DLD1 (cell line): ENCODE measurements around the gene ZNF235.
"Not testable (repeated sequence)": the region's sequence is repeated elsewhere in the genome, so short reads cannot be mapped to it uniquely, and the experiment has no call there.

Experiments used
- in situ Hi-C: cut with HindIII; loops from 2 replicates; pipeline ENCODE4 v1.10.0; 2017; ENCODE audit warnings: low sequenced_read_pairs

Gene ZNF235

DNA sequence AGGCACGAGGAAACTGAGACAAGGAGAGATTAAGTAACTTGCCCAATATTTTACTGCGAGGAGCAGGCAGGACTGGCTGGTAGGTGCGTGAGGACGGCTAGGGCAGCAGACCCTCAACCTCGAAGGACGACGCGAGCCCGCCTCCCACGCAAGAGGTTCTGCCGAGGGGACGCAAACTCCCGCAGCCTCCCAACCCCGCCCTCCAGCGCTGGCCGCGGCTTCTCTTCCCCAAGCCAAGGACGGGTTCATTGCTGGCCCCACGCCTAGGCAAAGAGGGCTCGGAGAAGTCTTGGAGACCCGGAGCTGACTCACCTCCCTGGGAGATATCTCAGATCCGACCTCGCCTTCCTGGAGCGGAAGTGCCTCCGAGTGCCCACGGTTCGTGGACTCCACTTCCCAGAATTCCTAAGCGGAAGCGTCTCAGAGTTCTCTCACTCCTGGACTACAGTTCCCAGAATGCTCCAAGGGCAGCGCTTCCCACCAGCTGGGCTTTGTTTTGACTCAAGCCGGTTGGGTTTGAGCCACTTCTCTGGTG is at the start of gene ZNF235:
TSS of gene ZNF235 (minus strand) at position 367 of the 535 bp plus-strand sequence. CDS start 1,621 bp downstream, outside the sequence.
- in situ Hi-C loops, result no loop called here

DNA sequence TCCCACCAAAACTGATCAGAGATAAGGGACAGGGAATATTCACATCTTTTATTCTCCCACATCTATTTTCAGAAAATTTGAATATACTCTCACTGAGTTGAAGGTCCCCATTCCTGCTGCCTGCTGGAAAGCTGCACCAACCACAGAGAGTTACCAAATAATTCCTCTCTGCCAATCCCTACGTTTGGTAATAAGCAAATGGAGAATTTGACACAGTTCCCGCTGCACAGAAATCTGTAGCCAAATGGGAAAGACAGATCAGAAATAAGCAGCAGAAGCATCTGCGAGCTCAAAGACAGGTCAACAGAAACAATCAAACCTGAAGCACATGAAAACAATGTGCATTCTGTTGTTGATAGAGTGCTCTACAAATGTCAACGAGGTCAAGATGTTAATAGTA is 41.7 kb upstream of the ZNF235 start:
- in situ Hi-C loops, result no loop called here

DNA sequence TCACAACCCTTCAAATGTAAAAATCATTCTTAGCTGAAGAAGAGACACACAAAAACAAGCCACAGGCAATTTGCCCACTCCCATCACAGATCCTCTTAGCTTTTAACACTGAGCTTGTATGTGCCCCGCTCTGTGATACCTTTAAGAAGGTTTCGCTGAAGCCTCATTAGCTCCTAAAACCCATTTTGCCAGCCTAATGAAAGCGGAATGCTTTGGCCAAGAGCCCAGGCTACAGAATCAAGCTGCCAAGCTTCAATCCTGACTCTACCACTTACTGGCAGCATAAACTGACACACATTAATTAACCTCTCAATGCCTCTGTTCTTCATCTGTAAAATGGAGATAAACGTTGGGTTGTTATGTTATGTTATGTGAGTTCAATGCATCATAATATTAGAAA is 41.1 kb upstream of the ZNF235 start:
- in situ Hi-C loops, result no loop called here

DNA sequence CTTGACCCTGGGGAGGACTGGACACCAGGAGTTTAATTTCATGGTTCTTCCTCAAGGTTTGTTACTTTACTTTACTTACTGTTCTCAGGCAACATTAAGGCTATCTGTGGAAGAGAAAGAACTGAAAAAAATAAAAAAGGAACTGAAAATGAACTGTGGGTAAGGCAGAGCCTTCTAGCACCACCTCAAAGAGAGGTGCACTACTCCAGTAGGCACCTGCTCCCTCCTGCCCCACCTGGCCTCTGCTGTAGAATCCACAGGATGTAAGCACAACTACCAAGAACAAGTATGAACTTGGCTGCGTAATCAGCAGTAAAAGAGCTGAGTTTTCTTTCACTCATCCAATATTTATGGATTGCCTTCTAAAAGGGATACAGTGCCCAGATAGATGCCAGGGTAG is 39.4 kb upstream of the ZNF235 start:
- in situ Hi-C loops, result no loop called here

DNA sequence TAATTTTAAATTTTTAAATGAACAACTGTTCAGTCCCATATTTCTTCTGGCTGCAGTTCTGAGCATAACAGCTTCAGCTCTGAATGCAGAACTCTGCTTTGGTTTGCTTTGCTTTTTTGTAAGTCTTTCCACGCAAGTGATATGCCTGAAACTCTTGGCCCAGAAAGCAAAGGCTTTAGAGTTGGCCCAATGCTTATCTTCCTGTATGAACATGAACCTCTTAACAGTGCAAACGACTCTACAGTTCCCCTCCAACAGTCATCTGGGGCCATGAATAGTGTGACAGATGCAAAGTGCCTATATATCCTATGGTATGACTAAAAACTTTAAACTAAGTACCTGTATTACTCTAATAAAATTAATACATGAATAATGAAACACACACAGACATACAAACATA is 37.0 kb upstream of the ZNF235 start:
- in situ Hi-C loops, result no loop called here

DNA sequence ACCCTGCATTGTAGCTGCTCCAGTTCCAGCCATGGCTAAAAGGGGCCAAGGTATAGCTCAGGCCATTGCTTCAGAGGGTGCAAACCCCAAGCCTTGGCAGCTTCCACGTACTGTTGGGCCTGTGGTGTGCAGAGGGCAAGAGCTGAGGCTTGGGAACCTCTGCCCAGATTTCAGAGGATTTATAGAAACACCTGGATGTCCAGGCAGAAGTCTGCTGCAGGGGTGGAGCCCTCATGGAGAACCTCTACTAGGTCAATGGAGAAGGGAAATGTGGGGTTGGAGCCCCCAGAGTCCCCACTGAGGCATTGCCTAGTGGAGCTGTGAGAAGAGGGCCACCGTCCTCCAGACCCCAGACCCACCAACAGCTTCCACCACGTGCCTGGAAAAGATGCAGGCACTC is 29.8 kb upstream of the ZNF235 start:
- in situ Hi-C loops, result not testable (repeated sequence)

DNA sequence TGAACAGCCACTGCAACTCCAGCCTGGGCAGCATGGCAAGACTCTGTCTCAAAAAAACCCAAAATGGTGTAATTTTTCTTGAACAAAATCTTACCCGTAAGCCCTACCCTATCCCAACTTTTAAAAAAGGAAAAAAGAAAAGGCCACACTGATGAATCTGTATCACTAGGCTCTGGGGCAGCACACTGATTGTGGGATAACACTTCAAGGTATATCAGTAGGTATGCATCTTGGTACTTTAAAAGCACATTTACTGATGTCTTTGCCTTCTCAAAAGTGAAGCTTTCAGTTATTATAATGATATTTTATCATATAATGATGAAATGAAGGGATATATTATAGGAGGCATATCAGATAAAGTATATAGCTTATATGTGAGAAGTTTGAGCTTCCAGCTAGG is 27.3 kb upstream of the ZNF235 start:
- in situ Hi-C loops, result no loop called here

DNA sequence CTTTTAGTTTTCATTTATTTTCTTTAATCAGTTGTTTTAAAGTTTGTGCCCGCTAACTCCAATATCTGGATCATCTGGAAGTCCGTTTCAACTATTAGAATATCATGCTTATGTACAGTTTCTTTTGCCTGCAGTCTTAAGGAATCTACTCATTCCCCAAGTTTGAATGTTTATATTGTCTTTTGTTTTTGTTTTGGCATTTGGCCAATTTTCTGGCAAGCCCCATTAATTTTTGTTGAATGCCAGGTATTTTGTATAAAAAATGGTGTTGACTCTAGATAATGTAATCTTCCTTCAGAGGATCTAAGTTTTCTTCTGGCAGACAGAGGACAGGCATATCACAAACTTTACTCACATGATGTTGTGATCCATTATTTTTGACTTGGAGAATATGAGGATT is 11.1 kb upstream of the ZNF235 start:
- in situ Hi-C loops, result no loop called here

DNA sequence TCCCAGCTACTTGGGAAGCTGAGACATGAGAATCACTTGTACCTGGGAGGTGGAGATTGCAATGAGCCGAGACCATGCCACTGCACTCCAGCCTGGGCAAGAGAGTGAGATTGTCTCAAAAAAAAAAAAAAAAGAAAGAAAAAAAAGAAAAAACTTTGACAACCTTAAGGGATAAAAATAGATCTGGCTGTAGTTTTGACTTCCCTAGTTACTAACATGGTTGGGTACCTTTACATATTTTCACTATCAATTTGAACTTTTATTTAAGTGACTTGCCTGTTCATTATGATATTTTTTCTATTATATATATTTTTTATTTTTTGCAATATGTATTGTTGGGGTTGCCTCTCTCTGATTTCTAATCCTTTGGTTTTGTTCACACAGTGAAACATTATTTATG is 8.4 kb upstream of the ZNF235 start:
- in situ Hi-C loops, result no loop called here

DNA sequence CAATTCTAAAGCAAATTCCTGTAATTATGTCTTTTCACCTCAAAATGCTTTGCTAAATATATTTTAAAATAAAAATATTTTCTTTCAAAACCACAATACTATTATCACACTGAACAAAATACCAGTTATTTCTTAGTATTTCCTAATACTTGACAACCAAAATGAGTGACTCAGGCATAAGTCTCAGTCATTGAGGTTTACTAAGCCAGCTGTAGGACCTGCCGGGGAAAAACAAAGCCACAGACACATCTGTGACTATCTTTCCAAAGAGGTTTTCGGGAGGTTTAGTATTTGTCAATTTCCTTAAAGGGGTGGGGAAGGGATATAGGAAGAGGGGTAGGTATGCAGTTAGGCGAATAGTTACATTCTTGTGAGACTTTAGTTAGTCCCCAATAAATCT is 3.2 kb upstream of the ZNF235 start:
- in situ Hi-C loops, result no loop called here

DNA sequence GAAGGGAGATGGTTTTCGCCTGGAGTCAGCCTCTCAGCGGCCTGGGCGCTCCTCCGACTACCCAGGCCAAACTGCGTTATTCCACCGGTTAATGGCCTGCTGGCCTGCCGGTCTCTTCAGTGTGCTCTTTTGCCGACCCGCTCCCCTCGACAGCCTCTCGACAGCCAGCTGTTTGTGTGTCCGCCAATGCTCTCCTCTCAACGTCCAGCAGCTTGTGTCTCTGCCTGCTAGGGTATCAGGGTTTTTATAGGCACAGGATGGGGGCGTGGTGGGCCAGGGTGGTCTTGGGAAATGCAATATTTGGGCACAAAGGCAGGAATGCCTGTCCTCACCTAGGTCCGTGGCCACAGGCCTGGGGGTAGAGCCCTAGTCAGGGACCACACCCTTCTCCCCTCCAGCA is 1.5 kb upstream of the ZNF235 start:
- in situ Hi-C loops, result no loop called here

DNA sequence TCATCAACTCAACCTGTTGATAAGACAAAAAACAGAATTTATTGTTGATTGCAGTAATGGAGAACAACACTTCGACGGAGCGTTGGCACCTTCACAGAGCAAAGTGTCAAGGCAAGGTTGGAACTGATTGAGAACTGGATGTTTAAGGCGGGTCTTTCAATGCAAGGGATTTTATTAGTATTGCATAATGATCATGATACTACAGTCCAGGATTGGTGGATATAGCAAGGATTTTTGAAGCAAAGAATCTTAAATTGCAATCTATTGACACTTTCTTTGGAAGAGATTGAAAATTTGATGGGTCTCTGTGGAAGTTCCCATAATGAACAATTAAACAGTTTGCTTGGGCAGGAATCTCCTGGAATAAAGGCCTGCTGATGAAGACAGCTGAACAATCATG is 632 bp upstream of the ZNF235 start:
- in situ Hi-C loops, result no loop called here

DNA sequence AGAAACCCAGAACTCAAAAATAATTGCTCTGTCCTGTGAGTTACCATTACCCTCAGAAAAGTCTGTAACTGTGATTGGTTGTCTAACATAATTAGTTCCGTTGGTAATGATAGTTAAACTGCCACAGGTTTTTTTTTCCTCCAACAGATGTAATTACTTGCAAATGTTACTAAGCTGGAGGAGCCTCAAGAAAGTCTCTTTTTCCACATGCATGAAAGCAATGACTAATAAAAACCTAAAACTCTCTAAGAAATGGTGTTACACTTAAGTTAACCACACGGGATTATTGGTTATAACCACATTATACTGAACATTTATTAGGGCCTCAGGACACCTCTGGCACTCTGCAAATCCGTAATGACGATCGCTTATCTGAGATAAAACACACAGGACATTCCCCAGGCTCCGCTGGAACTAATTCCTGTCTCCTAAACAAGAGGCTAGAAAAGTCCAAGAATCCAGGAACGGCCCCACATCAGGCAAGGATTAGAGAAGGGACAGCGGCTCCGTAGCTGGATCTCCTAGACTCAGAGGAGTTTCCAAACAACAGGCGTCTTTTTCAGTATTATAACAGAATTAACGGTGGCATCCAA is 753 bp downstream of the ZNF235 start:
- in situ Hi-C loops, result no loop called here

DNA sequence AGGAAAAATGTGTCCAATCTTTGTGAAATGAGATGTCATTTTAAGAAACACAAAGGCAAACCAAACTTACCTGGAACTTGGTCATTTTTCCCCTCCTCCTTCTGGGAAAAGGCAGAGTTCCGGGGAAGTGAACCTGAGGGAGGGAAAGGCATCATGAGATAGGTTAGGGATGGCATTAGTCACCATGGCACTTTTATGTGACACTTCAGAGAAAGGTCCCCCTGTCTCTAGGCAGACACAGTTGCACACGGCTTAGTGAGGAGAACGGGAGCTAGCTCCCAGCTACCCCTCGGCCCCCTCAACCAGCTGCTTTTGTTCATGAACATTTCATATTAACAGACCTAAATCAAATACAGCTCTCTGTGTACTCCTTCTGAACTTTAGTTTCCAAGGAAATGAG is 1.5 kb downstream of the ZNF235 start:
- in situ Hi-C loops, result no loop called here

DNA sequence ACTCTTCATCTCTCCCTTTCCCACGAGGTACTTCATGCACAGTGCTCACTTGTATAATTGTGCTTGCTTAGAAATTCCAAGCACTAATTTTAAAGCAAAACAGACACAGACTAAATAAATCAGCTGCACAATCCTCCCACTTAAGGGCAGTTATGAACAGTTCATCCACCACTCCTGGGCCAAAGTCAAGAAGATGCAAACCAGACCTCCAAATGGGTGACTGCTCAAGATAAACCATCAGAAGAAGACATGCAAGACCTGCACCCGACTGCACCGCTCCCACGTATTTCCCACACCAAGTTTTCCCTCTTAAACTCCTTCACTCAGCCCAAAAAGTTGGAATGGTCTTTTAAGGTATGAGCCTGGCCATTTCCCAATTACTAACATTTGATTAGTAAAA is 19.9 kb downstream of the ZNF235 start:
- in situ Hi-C loops, result no loop called here

DNA sequence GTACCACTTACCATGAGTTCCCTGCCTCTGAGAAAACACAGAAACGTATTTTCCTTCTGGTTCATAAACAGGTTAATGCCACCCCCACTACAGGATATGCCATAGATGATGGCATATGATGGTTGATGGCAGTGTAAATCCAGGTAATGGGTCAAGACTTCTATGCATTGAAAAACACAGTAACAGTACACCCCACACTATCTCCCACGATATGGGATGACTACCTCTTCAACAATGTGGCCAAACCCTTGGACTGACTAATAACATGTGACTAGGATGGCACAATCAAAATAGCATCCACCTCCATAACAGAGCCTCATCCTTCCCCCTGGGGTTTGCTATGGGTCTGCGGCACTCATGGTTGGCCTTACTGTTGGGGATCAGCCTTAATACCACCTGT is 22.0 kb downstream of the ZNF235 start:
- in situ Hi-C loops, result no loop called here

DNA sequence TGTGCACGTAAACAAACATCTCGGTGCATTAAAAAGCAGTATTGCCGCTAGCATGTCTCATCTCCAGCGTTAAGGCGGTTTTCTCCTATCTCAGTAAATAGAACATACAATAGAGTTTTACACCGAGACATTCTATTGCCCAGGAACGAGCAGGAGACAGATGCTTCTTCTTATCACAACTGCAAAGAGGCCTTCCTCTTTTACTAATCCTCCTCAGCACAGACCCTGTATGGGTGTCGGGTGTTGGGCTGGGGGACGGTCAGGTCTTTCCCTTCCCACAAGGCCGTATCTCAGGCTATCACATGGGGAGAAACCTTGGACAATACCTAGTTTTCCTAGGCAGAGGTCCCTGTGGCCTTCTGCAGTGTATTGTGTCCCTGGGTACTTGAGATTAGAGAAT is 23.9 kb downstream of the ZNF235 start:
- in situ Hi-C loops, result no loop called here

DNA sequence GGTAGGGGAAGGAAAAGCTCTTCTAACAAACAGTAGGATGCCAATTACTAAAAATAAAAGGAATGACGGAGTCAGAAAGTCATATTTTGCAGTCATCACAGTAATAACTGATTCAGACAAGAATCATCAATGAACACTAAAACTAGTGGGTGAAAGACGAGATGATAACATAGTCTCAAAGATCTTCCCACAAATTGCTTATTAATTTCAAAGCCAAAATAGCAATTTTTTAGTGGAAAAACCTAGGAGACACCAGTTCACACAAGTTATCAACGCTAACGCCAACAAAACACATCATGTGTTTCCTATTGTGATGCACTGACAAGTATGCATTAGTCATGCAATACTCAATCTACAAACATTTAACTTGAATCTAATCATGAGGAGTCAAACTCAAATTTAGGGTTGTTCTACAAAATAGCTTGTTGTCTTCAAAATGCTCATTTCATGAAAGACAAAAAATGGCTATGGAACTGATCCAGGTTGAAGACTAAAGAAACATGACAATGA is 26.6 kb downstream of the ZNF235 start:
- in situ Hi-C loops, result no loop called here

DNA sequence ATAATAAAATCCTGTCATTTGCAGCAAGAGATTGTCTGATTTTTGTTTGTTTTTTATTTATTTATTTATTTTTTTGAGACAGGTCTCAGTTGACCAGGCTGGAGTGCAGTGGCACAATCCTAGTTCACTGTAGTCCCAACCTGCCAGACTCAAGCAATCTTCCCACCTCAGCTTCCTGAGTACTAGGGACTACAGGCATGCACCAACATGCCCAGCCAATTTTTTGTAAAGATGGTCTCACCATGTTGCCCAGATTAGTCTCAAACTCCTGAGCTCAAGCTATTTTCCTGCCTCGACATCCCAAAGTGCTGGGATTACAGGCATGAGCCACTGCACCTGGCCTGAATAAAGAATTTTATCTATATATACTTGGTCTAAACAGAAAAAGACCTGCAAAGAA is 27.5 kb downstream of the ZNF235 start:
- in situ Hi-C loops, result no loop called here

DNA sequence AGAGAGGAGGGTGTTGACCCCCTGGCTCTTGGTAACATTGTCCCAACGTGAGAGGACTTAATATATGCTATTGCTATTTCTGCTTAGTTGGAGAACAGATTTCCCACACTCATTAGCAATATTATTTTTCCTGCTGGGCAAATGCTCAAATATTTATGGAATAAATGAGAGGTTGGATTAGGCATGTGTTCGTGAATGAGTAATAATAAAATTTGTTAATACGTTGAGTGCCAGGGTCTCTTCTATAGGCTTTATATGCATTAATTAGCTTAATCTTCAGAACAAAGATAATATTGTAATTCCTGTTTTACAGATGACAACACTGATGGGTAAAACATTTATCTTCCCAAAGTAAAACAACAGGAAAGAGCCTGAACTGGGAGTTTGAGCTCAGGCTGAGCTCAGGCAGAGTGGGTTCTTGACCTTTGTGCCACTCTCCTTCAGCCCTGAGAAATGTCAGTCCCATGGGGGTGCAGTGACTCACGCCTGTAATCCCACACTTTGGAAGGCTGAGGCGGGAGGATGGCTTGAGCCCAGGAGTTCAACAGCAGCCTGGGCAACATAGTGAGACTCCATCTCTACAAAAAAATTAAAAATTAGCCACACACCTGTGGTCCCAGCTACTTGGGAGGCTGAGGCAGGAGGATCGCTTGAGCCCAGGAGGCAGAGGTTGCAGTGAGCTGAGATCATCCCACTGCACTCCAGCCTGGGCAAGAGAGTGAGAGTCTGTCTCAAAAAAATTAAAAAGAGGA is 44.0 kb downstream of the ZNF235 start:
- in situ Hi-C loops, result no loop called here

DNA sequence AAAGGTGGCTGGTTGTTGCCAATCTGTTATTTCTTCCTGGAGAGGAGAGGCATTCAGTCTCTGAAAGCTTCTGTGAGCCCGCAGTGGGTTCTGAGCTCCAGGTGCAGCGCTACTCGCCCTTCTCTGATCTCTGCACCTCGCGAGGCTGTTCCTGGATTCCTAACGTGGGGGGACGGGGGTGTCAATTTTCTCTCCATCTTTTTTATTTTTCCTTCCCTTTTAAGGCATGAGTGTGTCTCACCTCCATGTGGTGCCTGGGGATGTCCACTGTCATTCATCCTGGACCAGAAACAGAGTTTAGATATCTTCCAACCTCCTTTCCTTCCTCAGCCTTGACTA is 44.5 kb downstream of the ZNF235 start:
- in situ Hi-C loops, result no loop called here

DNA sequence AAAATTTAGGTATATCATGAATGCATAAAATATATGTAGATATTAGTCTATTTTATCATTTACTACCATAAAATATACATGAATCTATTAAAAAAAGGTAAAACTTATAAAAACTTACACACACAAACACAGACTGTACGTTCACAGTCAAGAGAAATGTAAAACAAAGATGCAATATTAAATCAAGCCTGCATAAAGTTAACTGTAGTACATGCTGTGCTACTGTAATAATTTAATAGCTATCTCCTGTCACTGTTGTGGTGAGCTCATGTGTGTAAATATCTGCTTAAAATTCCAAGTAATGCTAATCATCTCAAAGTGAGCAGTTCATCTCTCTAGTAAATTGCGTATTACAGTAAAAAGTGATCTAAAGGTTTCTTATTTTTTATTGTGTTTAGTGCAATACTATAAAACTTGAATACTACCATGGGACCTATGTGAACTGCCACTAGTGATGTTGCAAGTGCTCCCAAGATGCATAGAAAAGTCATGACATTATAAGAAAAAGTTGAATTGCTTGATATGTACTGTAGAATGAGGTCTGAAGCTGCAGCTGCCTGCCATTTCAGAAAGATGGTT is 45.9 kb downstream of the ZNF235 start:
- in situ Hi-C loops, result no loop called here
